Ureter (tissue), 1 donor: ENCODE measurements around the gene C22orf15. TPM values are rescaled to one million over a fixed set of nuclear protein-coding genes. Genes with fewer than 3 reads are reported as not detected.
"Not testable (repeated sequence)": the region's sequence is repeated elsewhere in the genome, so short reads cannot be mapped to it uniquely, and the experiment has no call there.

ENCODE experiments used
- DNase-seq: peaks from one replicate; pipeline ENCODE4 v3.0.0-alpha.2; 2020; ENCODE audit warnings: low spot score
- total RNA-seq: library from RNA; stranded (reverse); gene quantifications from one replicate; pipeline ENCODE4 v1.2.4, GENCODE V29; 2023
- donor health status: DM: yes; HTN: yes; CAD: no.

C22orf15 gene, protein sequence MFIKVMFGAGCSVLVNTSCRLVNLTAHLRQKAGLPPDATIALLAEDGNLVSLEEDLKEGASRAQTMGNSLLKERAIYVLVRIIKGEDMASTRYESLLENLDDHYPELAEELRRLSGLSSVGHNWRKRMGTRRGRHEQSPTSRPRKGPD
- total RNA-seq: 0.18 TPM

DNA sequence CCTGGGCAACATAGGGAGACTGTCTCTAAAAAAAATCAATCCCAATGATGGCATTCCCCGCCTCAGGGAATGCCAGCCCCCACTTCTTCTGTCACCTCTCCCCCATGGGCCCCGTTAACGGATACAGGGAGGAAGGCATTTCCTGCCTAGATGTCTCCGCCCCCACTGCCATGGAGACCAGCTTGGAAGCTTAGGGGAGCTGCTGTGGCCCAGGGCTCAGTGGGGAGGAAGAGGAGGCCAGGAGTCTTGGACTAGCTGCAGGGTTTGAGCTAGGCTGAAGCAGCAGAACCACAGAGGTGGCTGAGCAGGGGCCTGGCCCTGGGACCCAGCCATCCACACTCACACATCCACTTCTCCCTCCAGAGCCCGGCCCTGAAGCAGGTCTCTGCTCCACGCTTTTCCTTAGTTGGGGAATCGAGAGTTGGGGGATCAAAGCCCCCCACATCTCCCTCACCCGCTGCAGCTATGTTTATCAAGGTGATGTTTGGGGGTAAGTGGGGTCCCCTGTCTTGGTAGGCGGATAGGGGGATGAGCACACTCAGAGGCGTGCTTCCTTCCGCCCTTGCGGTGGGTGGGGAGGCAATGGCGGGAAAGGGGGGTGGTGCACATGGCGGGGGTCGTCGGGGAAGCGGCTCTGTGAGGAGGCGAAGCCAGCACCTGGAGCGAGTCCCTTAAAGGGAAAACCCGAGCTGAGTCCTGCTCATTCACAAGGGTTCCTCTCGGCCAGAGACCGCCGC is at the start of gene C22orf15:
C22orf15 (plus strand) TSS at position 149 of the 737 bp plus-strand sequence; CDS start at position 466, 317 bp downstream.
- no peak for DNase-seq

DNA sequence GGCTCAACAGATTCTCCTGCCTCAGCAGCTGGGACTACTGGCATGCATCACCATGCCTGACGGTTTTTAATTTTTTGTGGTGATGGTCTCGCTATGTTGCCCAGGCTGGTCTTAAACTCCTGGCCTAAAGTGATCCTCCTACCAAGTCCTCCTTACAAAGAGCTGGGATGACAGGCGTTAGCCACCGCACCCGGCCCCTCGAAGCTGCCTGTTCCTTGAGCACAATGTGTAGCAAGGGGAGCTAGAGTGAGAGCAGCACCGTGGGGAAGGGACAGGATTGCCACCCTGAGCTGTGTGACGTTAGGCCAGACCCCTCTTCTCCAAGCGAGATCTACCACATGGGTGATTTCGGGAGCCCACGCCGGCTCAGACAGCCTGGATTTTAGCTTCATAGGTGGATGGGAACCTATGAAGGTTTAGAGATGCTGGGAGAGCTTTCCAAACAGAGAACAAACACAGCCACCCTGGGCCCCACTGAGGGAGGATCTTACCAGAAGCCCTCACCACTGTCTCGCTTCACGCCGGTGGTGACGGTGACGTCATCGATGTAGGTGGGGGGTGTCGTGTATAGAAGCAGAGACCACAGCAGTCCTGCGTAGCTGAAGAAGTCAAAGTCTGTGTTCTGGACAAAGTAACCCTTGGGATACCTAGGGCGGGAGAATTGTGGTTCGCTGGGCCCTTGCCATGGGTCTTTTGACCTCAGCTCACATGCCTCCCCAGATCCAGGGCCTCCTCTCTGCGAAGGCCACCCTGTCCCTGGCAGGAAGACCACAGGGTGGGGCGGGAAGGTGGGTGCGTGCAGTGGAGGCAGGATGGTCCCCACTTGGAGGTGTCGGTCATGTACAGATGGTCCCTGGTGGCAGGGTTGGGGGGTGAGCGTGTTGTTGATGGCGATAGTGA is 48.8 kb upstream of the C22orf15 start:
- DNase-seq: no peak

DNA sequence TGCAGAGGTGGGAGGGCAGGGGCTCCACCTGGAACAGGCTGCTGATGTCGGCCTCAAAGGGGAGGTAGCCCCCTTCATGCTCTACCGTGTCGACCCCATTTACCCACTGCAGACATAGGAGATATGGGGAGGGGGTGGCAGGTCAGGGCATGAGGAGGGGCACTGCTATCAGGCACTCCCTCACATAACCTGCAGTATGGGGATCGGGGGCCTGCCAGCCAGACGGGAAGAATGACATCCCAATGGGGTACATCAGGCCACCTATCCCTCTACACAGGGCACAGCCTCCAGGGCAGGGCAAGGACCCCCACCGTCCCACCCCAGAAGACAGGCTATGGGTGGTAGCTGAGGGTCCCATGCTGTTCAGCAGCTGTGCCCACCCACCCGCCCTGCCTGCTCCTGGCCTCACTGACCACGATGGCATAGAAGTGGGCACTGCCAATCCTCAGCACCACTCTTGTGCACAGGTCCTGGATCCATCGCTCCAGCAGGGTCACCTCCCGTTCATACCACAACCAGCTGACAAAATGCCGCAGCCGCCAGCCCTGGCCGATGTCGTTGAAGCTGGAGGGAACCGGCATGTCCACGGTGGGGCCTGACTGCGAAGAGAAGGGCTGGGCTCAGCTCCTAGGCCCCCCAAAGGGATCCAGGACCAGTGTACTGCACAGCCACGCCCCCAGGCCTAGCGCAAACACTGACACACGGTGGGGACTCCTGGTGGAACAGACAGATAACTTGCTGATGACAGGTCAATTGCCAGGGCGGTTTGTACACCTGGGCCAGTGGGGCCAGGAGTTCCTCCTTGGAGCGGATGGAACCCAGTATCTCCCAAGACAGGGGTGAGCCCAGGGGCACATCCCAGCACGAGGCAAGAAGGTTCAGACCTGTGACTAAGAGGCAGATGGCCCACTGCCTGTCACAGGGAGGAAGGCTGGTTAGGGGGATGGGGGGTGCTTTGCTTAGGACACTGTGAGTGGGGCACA is 47.9 kb upstream of the C22orf15 start:
- no peak for DNase-seq

DNA sequence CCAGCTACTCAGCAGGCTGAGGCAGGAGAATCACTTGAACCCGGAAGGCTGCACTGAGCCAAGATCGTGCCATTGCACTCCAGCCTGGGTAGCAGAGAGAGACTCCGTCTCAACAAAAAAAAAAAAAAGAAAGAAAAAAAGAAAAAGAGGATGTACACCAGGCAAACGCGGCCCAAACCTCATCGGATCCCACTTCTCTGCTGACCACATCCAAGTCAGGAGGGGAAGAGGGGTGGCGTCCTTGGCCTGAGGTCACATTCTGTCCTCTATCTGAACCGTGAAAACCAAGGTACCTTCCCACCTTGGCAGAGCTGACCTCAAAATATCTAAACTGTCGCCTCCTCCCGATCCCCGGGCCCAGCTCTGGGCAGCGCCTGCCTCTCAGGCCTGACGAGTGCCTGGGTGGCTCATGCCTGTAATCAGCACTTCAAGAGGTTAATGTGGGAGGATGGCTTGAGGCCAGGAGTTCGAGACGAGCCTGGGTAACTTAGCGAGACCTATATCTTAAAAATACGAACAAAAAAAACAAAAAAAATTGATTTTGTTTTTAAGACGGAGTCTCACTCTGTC is 46.9 kb upstream of the C22orf15 start:
- DNase-seq: no peak

DNA sequence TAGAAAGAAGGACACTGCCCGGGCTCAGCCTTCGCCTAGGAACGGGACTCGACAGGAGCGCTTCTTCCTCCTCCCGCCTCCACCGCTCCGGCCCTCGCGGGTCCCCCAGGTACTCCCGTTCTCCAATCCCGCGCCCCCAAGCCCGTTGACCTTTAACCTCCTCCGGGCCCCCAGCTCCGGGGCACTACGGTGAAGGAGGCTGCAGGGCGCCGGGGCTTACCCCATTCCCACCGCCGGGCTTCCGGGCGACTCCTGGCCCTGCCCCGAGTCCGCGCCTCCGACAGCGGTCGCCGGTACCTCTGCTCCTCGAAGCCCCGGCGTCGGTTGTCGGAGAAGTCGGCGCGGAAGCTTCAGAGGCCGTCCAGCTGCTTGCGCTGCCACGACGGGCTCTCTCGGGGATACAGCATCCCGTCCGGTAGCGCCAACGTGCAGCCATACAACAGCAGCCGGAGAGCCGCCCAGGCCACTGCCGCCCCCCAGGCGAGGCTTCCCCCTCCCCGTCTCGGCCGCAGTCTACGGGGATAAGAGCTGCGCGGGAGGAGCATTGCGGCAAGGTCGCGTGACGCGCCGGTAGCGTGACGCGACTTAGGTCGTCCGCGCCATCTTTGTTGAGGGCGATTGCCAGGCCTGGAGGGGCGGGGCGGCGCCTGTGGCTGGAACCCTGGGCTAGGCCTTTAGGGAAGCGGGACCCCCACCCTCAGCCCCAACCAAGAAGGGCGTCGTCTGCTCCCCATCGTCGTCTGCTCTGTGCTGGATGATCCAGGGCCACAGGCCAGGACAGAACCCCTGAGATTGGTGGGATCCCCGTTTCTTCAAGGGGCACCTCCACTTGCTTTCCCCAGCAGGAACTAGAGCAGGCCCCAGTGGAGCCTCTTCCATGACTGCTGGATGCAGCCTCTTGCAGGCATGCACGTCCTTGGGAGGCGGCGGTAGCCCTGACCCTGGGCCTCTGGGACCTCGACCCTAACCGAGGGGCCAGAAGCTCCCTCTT is 45.7 kb upstream of the C22orf15 start:
- DNase-seq: peak; percentile 84

DNA sequence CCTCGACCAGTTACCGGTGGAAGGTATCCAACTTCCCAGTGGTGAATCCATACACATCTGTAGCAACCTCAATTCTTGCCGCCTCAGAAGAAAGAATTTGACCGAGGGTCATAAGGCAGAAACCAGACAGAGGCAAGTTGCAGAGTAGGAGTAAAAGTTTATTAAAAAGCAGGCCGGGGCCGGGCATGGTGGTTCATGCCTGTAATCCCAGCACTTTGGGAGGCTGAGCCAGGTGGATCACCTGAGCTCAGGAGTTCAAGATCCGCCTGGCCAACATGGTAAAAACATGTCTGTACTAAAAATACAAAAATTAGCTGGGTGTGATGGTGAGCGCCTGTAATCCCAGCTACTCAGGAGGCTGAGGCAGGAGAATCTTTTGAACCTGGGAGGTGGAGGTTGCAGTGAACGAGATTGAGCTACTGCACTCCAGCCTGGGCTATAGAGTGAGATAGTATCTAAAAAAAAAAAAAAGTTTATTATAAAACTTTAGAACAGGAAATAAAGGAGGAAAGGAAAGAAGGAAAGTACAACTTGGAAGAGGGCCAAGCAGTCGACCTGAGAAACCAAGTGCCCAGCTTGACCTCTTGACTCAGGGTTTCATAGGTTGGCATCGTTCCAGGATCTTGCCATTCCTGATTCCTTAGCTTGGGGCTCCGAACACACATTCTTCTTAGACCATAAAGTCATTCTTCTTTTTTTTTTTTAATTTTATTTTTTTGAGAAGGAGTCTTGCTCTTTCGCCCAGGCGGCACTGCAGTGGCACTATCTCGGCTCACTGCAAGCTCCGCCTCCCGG is 44.2 kb upstream of the C22orf15 start:
- DNase-seq: no peak

DNA sequence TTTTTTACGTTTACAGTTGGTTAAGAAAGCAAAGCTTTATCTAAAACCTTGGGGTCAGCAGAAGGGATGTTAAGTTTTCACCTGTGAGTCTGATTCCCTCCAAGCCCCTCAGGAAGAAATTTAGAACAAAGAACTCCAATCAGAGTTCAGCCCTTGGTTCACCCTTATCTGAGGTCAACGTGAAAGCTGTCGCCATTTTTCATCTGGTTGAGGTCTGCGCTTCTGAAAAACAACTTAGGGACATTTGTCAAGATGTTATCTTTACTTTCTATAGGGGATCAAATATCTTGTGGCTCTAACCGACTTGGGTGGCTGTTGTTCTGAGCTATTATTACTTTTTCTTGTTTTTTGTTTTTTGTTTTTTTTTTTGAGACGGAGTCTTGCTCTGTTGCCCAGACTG is 41.9 kb upstream of the C22orf15 start:
- no peak for DNase-seq

DNA sequence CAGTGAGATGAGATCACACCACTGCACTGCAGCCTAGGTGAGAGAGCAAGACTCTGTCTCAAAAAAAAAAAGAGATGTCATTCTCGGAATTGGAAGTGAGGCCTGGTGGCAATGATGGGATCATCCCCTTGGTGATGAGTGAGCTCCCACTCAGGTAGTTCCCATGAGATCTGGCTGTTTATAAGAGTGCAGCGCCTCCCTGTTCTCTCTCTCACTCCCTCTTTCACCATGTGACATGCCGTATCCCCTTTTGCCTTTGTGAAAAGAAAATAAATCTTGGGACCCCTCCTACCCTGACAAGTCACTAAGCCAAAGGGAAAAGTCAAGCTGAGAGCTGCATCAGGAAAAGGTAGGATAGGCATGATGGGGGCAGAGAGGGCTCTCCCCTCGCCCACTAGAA is 40.6 kb upstream of the C22orf15 start:
- no peak for DNase-seq

DNA sequence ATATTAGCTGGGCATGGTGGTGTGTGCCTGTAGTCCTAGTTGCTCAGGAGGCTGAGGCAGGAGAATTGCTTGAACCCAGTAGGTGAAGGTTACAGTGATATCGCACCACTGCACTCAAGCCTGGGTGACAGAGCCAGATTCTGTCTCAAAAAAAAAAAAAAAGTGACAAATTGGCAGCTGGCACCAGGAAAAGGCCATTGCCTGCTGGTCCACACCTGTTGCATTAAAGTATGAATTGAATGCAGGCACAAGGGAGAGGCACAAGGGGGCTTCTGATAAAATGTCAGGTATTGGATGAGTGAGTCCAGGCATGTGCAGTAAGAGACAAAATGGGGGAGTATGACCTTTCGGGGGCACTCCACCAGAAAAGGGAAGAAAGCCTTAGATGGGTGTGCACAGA is 40.1 kb upstream of the C22orf15 start:
- DNase-seq: no peak

DNA sequence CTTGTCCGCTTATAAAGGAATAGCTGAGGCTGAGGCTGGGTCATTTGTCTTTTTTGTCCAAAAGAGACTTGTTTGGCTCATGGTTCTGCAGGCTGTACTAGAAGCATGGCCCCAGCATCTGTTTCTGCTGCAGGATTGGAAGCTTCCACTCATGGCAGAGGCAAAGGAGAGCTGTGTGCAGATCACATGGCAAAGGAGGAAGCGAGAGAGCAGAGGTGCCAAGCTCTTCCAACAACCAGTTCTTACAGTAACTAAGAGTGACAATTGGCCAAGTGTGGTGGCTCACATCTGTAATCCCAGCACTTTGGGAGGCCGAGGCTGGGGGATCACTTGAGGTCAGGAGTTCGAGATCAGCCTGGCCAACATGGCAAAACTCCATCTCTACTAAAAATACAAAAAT is 34.7 kb upstream of the C22orf15 start:
- not testable (repeated sequence) for DNase-seq

DNA sequence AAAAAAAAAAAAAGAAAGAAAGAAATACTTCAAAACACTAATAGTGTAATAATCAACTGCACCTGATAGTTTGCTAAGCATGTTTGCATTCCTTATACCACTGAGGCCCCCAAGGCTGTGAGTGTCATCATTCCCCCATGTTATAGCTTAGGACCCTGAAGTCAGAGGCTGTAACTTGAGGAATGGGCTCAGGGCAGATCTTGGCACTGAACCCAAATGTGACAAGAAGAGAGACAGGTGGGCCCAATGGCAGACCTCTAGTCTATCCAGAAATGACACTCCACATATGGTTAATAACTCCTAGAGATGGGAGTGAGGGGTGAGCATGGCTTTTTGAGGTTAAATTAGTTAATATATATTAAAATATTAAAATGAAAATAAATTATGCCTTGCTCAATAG is 25.1 kb upstream of the C22orf15 start:
- DNase-seq: no peak

DNA sequence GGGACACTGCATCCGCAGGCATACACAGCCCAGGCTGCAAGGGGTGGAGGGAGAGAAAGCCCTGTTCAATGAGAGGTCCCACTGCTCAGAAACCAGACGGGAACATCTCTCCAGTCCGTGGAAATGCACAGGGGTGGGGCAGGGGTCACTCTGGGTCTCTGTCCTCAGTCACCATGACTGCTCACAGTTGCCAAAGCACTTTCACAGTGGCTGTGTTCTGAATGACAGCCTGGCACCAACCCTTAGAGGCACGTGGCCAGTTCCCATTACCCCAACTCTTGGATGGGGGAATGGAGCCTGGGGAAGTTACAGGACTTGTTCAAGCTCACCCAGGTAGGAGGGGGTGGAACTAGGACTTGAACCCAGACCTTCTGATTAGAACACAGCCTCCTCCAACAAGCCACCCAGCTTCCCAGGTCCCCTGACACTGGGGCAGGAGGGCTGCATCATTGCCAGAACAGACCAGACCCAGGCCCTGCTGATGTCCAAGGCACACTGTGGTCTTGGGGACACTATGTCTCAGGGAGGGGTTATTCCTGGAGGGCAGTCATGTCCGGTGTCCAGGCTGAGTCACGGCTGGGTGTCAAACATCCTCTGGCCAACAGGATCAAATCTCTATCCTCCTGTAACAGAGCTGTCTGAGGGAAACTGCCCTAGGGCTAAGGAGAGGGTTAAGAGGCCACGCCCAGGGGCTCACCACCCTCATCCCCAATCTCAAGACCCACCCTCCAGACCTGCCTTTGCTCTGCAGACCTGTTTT is 20.1 kb upstream of the C22orf15 start:
- DNase-seq: no peak

DNA sequence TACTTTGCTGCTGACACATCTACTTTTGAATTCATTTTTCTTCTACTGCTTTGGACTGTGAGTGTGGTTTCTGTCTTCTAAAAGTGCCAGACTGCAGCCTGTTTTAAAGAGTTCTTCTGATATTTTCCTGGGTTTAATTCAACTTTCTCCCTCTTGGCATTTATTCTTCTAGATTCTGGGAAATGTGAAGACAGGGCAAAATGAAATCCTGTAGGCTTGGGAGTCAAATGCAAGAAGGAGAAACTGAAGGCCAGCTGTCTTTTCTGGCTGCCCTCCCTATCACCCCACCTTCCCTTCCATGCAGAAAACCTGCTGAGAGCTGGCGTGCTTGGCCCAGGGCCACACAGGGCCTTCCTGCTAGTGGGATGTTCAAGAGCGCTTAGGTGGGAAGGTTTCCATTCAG is 19.5 kb upstream of the C22orf15 start:
- DNase-seq: no peak

DNA sequence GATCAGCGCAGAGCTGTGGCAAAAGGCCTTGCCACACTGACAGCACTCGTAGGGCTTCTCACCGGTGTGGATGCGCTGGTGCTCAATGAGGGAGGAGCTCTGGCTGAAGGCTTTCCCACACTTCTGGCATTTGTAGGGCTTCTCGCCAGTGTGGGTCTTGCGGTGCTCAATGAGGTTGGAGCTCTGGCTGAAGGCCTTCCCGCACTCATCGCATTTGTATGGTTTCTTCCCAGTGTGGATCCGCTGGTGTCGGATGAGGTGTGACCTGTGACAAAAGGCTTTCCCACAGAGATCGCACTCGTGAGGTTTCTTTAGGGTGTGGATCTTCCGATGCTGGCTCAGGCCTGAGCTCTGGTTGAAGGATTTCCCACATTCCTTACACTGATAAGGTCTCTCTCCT is 18.8 kb upstream of the C22orf15 start:
- no peak for DNase-seq

DNA sequence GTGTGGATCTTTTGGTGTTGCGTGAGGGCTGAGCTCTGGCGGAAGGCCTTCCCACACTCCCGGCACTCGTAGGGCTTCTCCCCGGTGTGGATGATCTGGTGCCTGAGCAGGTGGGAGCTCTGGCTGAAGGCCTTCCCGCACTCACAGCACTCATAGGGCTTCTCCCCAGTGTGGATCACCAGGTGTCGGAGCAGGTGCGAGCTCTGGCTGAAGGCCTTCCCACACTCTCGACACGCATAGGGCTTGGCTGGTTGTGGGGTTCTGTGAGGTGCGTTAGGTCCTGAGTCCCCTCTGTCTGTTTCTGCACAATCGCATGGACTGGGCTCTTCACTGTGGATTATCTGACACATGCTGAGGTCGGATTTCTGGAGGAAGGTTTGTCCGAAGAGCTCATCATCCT is 18.3 kb upstream of the C22orf15 start:
- no peak for DNase-seq

DNA sequence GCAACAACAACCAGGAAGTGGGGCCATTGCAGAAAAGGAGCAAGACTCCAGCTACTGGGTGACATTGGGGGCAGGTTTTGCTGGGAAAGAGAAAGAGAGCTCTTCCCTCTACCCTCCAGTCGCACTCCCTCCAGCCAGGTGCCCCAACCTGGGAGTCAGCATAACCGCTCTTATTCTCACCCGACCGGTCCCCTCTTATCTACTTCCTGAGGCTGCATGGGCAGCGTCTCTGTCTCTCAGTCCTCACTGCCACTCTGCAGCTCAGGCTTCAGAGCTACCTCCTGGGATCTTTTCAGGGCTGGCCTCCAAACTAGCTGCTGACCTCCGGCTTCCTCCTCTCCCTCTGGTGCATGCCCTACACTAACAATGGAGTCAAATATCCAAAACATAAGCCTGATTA is 17.0 kb upstream of the C22orf15 start:
- DNase-seq: peak; percentile 64

DNA sequence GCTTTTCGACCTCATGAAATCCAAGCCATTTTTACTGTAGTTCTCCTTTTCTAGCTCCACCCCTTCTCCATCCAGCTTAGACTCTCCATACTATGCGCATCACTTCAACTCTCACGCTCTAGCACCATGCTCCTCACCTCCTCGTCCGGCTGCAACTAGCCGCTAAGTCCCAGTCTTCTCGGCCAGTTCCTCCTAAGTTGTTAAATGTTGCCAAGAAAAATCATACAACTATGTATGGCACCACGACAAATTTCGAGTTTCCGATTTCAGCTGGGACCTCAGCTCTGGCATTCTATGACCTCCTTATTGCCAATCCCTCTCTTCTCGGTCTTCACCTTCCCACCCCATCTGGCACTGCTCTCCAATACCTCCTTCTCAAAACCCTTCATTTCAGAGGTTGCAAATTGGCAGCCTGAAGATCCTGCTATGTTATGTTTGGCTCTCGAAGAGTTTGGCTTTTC is 12.9 kb upstream of the C22orf15 start:
- DNase-seq: no peak

DNA sequence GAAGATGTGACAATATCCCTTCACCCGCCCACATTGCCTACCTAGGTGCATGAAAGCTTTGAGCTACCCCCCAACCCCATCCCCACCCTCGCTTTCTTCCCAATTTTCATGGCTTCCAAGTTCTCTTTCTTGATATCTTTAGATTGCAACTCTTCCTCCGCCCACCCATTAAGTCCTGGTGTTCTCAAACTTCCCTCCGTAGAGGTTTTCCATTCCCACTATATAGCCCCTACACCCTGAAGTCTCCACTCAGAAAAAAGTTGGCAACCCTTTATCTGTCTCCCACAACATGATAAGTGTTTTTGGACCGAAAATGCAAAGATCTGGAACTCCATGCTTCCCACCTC is 12.4 kb upstream of the C22orf15 start:
- DNase-seq: no peak
